Activated CD8-positive, alpha-beta T cell treated with anti-CD3 and anti-CD28 coated beads, Interleukin-2, amount 10 ng/mL, durations not matched to agents 7 days and 5 days (primary cell): ENCODE measurements around the gene C19orf67. TPM values are rescaled to one million over a fixed set of nuclear protein-coding genes. Genes with fewer than 3 reads are reported as not detected.

Source experiments
- ATAC-seq: fragments of 150-1000 bp; cut with Tn5 transposase; one replicate; pipeline ENCODE4 v1.10.0; 2021; ENCODE audit warnings: moderate library complexity
- CTCF ChIA-PET: fragments of 350-600 bp; sonication (Branson Sonifier 250); formaldehyde crosslinking; loops from one replicate; lab custom pipeline; 2021; ENCODE audit warnings: antibody characterized with exemption; lab: Charles Lee
- POLR2A ChIA-PET: fragments of 350-600 bp; sonication (Branson Sonifier 250); formaldehyde crosslinking; loops from one replicate; lab custom pipeline; 2021; ENCODE audit warnings: antibody characterized with exemption; lab: Charles Lee
- DNase-seq: peaks from one replicate; pipeline ENCODE4 v3.0.0-alpha.2; 2020
- H3K27ac Mint-ChIP-seq: one replicate; pipeline ENCODE4 v1.8.0; 2021; ENCODE audit warnings: mild to moderate bottlenecking, mixed read lengths
- H3K27me3 Mint-ChIP-seq: one replicate; pipeline ENCODE4 v1.8.0; 2021; ENCODE audit warnings: low read depth, mixed read lengths
- H3K36me3 Mint-ChIP-seq: one replicate; pipeline ENCODE4 v1.8.0; 2021; ENCODE audit warnings: low read depth, mixed read lengths
- H3K4me1 Mint-ChIP-seq: one replicate; pipeline ENCODE4 v1.8.0; 2021; ENCODE audit warnings: low read depth, mixed read lengths
- H3K4me3 Mint-ChIP-seq: one replicate; pipeline ENCODE4 v1.8.0; 2021; ENCODE audit warnings: mild to moderate bottlenecking, mixed read lengths
- H3K9me3 Mint-ChIP-seq: one replicate; pipeline ENCODE4 v1.8.0; 2022; ENCODE audit warnings: mixed read lengths; ENCODE audit not compliant: insufficient read depth
- total RNA-seq, 2 experiments: library from RNA; stranded (reverse); gene quantifications; one replicate each; pipeline ENCODE4 v1.2.3, GENCODE V29; 2021

Gene C19orf67
- total RNA-seq, 2 experiments from 2014 or later = not detected

DNA sequence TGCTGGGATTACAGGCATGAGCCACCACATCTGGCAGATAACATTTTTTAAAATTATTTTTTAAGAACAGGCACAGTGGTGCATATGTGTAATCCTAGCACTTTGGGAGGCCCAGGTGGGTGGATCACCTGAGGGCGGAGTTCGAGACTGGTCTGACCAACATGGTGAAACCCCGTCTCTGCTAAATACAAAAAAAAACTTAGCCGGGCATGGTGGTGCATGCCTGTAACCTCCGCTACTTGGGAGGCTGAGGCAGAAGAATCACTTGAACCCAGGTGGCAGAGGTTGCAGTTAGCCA lies 23.1 kb downstream of the C19orf67 start:
- H3K4me1 Mint-ChIP-seq = peaks cover 14% of the 10 kb centered on the region
- peaks cover 38% of the 10 kb centered on the region for H3K27me3 Mint-ChIP-seq
- ATAC-seq (no peak), DNase-seq (no peak)
- ChIA-PET POLR2A (no interaction called here), CTCF (no interaction called here)
- no peak overlapping the region for H3K4me3 Mint-ChIP-seq
- H3K36me3 Mint-ChIP-seq = no peaks in the 10 kb centered on the region
- no peaks in the 10 kb centered on the region for H3K9me3 Mint-ChIP-seq
- no peak overlapping the region for H3K27ac Mint-ChIP-seq

DNA sequence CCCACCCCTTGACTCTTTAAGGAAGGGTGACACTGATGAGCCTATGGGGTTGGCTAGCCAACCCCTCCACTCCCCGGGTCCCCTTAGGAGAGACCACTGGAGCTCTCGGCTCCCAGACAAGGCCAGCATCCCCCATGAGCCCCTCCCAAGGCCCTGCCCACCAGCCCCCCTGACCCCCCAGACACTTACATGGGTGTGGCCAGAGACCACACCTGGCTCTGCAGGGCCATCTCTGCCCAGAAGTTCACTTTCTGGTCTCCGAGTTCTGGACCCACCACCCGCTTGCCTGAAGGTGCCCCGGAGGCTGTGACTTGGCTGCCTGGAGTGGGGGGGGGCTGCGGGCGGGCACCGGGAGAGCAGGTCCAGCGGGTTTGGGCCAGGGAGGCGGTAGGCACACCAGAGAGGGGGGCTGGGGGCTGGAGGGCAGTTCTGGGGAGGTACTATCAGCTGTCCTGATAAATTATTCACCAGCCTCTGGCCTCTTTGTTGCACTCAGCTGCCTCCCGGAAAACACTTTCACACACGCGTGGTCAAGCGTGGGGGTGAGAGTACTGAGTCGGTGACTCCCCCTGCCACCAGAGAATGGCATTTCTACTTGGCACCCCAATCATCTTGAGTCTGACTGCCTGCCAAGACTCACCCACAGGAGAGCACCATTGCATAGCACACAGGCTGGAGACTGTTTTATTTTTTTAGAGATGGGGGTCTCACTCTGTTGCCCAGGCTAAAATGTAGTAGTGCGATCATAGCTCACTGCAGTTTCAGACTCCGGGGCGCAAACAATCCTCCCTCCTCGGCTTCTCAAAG lies 23.6 kb downstream of the C19orf67 start, which contains the start of gene PALM3:
PALM3 (minus strand) TSS at position 326 of the 807 bp plus-strand sequence; CDS start at position 230, 96 bp downstream.
- POLR2A ChIA-PET = no interaction called here
- no peak within 1 kb of the TSS for H3K27ac Mint-ChIP-seq
- CTCF ChIA-PET = interaction anchor here (0.8 to 6.5 kb wide), 5 partner anchors 9 to 181 kb away, joined by 3 to 87 read pairs (median 6); partner anchors contain the start of genes ASF1B and MISP3
- no peak for DNase-seq
- no peak for ATAC-seq
- H3K36me3 Mint-ChIP-seq = no peaks in the 10 kb centered on the region
- no peak within 1 kb of the TSS for H3K4me3 Mint-ChIP-seq
- peaks cover 40% of the 10 kb centered on the region for H3K27me3 Mint-ChIP-seq
- H3K4me1 Mint-ChIP-seq = peaks cover 14% of the 10 kb centered on the region
- H3K9me3 Mint-ChIP-seq = no peaks in the 10 kb centered on the region

DNA sequence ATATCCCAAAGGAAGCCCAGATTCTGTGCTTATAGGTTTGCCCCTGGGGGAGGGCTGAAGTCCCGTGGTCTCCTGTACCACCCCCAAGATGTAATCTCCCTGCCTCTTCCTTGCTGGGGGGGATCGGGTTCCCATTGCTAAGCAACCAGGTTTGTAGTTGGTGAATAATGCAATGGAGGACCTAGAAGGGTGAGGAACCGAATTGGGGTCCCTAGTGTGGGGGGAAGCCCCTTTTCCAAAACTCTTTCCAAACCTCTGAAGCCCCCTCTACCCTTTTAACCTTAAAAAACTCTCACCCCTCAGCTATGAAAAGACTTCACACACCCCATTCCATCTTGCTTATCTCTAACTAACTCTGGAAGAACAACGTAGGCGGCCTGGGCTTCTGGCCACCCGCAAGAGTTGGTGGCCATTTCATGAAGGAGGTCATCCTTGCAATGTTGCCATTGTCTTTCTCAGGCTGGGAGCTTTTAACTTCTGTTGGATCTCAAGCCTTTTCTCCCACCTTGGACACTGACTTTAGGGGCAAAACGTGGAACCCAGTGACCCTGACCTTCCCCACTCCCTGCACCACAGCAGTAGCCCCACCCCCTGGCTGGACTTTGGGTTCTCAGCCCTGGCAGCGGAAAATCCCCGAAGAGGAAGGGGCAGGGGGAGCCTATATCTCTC lies 24.4 kb downstream of the C19orf67 start:
- ATAC-seq = no peak
- no peaks in the 10 kb centered on the region for H3K9me3 Mint-ChIP-seq
- no peaks in the 10 kb centered on the region for H3K36me3 Mint-ChIP-seq
- ChIA-PET POLR2A (no interaction called here), CTCF (interaction anchor here (0.7 to 6.5 kb wide), 9 partner anchors 10 to 180 kb away, joined by 3 to 87 read pairs (median 6); partner anchors contain the start of genes ASF1B, MISP3 and RFX1)
- no peak for DNase-seq
- H3K27me3 Mint-ChIP-seq = peaks cover 41% of the 10 kb centered on the region
- H3K4me1 Mint-ChIP-seq = peaks cover 14% of the 10 kb centered on the region
- no peak overlapping the region for H3K27ac Mint-ChIP-seq
- H3K4me3 Mint-ChIP-seq = no peak overlapping the region

DNA sequence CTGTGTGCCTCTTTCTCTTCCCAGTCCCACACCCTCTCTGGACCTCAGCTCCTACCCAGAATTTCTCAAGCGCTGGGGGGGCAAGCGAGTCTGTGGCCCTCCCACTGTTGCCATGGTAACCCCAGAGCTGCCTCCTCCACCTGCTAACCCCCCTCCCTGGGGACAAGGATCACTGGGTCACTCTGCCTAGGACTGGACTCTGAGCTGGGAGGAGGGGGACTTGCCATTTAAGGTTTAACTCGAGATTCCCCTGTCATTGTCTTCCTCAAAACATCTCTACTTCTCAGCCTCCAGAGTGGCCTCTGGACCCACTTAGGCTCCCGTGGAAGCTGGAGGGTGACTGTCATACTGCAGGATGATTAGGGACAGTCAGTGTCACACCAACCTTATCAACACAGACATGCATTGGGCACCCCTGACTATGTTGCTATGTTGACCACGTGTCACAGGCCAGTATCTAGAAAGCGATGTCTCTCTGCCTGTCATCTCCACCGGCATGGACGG lies 25.9 kb downstream of the C19orf67 start:
- H3K4me1 Mint-ChIP-seq = peaks cover 14% of the 10 kb centered on the region
- POLR2A ChIA-PET = interaction anchor here (1.3 kb wide), 1 partner anchor 12 kb away, joined by 5 read pairs; no protein-coding TSS in a partner anchor

DNA sequence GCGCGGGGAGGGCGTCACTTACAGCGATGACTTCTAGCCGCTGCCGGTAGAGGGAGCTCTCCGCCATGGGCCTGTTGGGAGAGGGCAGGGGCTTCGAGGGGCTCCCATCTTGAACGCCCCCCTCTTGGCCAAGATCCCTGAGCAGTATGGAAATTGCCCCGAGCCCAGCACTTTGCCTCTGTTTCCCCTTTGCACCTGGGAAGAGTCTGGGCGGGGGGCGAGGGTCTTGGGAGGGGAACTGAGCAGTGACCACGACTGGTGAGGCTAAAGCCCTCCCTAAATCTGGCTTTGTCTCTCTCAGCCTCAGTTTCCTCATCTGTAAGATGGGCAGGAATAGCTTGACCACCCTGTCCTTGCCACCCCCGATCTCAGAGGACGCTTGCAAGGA lies 26.5 kb downstream of the C19orf67 start:
- no peak for ATAC-seq
- no peaks in the 10 kb centered on the region for H3K9me3 Mint-ChIP-seq
- POLR2A ChIA-PET = interaction anchor here (1.2 kb wide), 1 partner anchor 107 kb away, joined by 3 read pairs; the partner anchor contains the start of gene DCAF15

More for the DNA sequence above, 25.9 kb downstream of the C19orf67 start:
- CTCF ChIA-PET = interaction anchor here (0.7 to 6.5 kb wide), 35 partner anchors 10 to 213 kb away, joined by 3 to 87 read pairs (median 5); partner anchors contain the start of genes ASF1B, IL27RA, MISP3 and PODNL1
- peak overlapping the region; percentile 20 for H3K27ac Mint-ChIP-seq
- peaks cover 46% of the 10 kb centered on the region for H3K27me3 Mint-ChIP-seq
- H3K9me3 Mint-ChIP-seq = no peaks in the 10 kb centered on the region
- no peak for ATAC-seq
- DNase-seq = no peak
- H3K4me3 Mint-ChIP-seq = no peak overlapping the region
- H3K36me3 Mint-ChIP-seq = no peaks in the 10 kb centered on the region

DNA sequence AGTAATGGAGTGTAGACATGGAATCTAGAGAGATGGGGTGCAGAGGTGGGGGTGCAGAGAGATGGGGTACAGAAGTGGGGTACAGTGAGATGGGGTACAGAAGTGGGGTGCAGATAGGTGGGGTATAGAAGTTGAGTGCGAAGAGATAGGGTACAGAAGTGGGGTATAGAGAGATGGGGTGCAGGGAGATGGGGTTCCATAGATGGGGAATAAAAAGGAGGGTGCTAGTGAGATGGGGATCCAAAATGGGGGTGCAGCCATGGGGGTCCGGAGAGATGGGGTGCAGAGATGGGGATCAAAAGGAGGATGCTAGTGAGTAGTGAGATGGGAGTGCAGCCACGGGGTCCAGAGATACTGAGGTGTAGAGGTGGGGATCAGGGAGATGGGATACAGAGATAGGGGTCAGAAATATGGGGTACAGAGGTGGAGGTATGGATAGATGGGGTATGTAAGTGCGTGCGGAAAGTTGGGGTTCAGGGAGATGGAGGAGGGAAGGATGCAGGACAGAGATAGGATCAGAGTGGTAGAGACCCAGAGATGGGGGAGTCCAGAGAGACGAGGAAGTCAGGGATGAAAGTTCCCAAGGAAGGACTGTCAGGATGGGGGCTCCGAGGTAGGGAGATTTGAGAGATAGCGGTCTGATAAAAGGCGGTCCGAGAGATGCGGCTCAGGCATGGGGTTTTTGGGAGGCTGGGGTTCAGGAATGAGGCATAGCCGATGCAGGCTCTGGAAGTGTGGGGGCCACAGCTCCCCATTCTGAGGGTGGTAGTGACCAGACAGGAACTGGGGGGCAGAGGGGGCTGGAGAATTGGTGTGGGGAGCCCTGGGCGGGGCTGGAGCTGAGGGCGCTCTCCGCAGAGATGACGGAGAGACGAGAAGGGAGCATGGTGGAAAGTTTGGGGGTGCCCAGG lies 27.1 kb downstream of the C19orf67 start:
- Mint-ChIP-seq H3K4me1 (peaks cover 14% of the 10 kb centered on the region), H3K9me3 (no peaks in the 10 kb centered on the region), H3K27me3 (peaks cover 46% of the 10 kb centered on the region), H3K27ac (no peak overlapping the region), H3K4me3 (peak overlapping the region; percentile 8), H3K36me3 (no peaks in the 10 kb centered on the region)
- DNase-seq (no peak), ATAC-seq (peak; percentile 38)
- ChIA-PET POLR2A (interaction anchor here (1.2 kb wide), 1 partner anchor 106 kb away, joined by 3 read pairs; the partner anchor contains the start of gene DCAF15), CTCF (interaction anchor here (0.6 to 6.5 kb wide), 34 partner anchors 9 to 212 kb away, joined by 3 to 87 read pairs (median 5); partner anchors contain the start of genes ASF1B, DCAF15, IL27RA and MISP3)

More for the DNA sequence above, 26.5 kb downstream of the C19orf67 start:
- H3K27me3 Mint-ChIP-seq = peaks cover 46% of the 10 kb centered on the region
- no peak overlapping the region for H3K4me3 Mint-ChIP-seq
- CTCF ChIA-PET = interaction anchor here (0.6 to 6.5 kb wide), 37 partner anchors 9 to 212 kb away, joined by 3 to 87 read pairs (median 5); partner anchors contain the start of genes ASF1B, IL27RA, MISP3 and PODNL1
- H3K27ac Mint-ChIP-seq = no peak overlapping the region
- peaks cover 14% of the 10 kb centered on the region for H3K4me1 Mint-ChIP-seq
- no peaks in the 10 kb centered on the region for H3K36me3 Mint-ChIP-seq
- DNase-seq = peak; percentile 67

DNA sequence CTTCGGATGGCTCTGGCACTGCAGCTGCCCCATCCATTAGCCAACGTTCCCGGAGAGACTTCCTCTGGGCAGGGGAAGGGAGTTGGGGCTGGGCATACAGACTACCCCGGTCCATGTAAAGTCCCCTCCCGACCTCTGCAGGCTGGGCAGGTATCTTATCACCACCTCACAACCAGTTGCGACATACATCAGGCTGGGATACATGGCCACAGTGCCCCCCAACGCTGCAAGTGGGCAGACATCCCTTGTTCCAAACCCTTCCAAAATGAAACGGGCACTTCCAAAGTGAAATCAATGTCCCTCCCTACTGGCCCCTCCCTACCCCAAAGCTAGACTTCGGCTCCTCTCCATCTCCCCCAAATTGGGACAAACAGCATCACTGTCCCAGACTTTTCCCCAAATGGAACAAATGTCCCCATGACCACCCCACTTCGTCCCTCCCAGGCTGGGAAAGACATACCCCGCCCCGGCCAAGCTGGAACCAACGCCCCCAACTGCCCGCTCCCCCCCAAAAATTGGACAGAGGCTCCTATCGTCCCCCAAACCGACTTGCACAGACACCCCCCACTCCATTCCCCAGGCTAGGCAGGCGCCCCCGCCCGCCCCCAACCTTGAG lies 28.7 kb downstream of the C19orf67 start:
- POLR2A ChIA-PET = interaction anchor here (0.6 to 0.7 kb wide), 3 partner anchors 13 to 267 kb away, joined by 3 to 4 read pairs (median 3); partner anchors contain the start of gene IL27RA
- ATAC-seq (no peak), DNase-seq (no peak)
- Mint-ChIP-seq H3K4me1 (peaks cover 16% of the 10 kb centered on the region), H3K36me3 (peaks cover 14% of the 10 kb centered on the region), H3K27ac (no peak overlapping the region), H3K9me3 (no peaks in the 10 kb centered on the region), H3K4me3 (no peak overlapping the region), H3K27me3 (peaks cover 44% of the 10 kb centered on the region)
- CTCF ChIA-PET = interaction anchor here (2.1 to 6.5 kb wide), 5 partner anchors 9 to 104 kb away, joined by 5 to 87 read pairs (median 10); partner anchors contain the start of genes DCAF15, IL27RA and MISP3

DNA sequence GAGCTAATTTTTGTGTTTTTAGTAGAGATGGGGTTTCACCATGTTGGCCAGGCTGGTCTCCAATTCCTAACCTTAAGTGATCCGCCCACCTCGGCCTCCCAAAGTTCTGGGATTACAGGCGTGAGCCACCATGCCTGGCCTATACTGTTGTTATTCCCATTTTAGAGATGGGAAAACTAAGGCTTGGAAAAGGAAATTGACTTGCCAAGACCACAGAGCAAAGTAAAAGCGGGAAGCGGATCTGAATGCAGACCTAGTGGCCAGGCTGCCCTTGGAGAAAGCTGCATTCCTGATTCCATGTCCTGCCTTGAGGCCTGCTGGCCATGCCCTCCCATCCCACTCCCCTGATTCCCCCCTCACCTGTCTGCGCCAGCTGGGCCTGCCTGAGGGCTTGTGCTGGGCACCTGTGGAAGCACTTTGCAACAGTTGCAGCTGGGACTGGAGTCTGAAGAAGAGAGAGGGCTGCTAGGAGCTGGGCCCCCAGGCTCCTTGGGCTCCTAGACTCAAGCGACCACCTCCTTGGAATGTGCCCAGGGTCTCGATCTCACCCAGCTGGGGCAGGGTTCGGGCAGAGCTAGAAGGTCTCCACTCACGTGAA lies 29.4 kb downstream of the C19orf67 start:
- H3K4me1 Mint-ChIP-seq = peaks cover 16% of the 10 kb centered on the region
- H3K36me3 Mint-ChIP-seq = peaks cover 18% of the 10 kb centered on the region
- ChIA-PET CTCF (interaction anchor here (2.1 to 6.5 kb wide), 4 partner anchors 8 to 103 kb away, joined by 5 to 87 read pairs (median 9); partner anchors contain the start of genes DCAF15 and MISP3), POLR2A (no interaction called here)
- H3K9me3 Mint-ChIP-seq = no peaks in the 10 kb centered on the region
- H3K4me3 Mint-ChIP-seq = no peak overlapping the region
- peaks cover 40% of the 10 kb centered on the region for H3K27me3 Mint-ChIP-seq
- DNase-seq = no peak
- no peak overlapping the region for H3K27ac Mint-ChIP-seq
- no peak for ATAC-seq

DNA sequence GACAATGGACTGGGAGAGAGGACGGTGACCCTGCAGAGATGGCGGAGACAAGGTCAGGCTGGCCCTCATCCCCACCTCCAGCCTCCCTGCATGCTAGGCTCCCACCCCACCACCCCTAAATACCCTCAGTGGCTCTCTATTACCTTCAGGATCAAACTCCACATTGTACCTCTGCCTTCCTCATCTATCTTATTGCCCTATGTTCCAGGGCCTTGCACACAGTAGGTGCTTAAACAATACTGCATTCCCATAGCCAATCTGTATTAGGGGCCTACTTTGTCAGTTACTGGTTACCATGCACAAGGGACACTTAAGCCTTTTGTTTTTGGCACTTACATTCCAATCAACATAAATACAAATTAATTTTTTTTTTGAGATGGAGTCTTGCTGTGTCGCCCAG lies 30.2 kb downstream of the C19orf67 start:
- DNase-seq (no peak), ATAC-seq (no peak)
- Mint-ChIP-seq H3K27me3 (peaks cover 36% of the 10 kb centered on the region), H3K4me3 (no peak overlapping the region), H3K4me1 (peaks cover 16% of the 10 kb centered on the region), H3K27ac (no peak overlapping the region), H3K9me3 (no peaks in the 10 kb centered on the region), H3K36me3 (peaks cover 23% of the 10 kb centered on the region)
- ChIA-PET CTCF (interaction anchor here (6.5 kb wide), 1 partner anchor 16 kb away, joined by 87 read pairs; the partner anchor contains the start of gene MISP3), POLR2A (no interaction called here)

DNA sequence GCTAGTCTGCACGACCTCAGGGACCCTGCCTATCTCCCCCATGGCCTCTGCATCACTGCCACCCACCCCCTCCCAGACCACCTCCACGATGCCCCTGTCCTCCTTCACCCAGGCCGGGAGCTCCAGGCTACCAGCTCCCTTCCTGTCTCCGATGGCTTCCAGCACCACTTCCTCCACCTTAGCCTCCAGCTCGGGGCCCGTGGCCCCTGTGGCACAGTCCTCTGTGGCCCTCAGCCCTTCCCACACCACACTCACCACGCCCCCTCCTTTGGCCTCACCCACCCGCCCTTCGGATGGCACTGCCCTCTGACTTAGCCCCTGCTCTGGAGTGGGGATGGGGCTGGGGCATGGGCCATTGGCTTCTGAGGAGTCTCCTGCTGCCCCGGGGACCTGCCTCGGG lies 30.9 kb downstream of the C19orf67 start:
- POLR2A ChIA-PET = no interaction called here
- H3K27ac Mint-ChIP-seq = no peak overlapping the region
- peaks cover 27% of the 10 kb centered on the region for H3K36me3 Mint-ChIP-seq
- H3K27me3 Mint-ChIP-seq = peaks cover 30% of the 10 kb centered on the region
- H3K4me1 Mint-ChIP-seq = peaks cover 16% of the 10 kb centered on the region
- H3K4me3 Mint-ChIP-seq = no peak overlapping the region
- H3K9me3 Mint-ChIP-seq = no peaks in the 10 kb centered on the region
- ATAC-seq = no peak
- CTCF ChIA-PET = interaction anchor here (1.0 kb wide), 1 partner anchor 17 kb away, joined by 3 read pairs; the partner anchor contains the start of gene MISP3
- DNase-seq = no peak
